OCI-LY3 (cell line): ENCODE measurements around the gene UPK2.

ENCODE experiments used
- CTCF ChIP-seq: fragments of 200-600, 300-600 bp; sonication (generic); IDR thresholded peaks from 2 replicates; pipeline ENCODE4 v1.5.1; 2014; ENCODE audit warnings: antibody characterized with exemption, low read length, low read depth
- EZH2phosphoT487 ChIP-seq: fragments of 200-600 bp; shearing (Covaris generic); IDR thresholded peaks from 2 replicates; pipeline ENCODE4 v1.6.1; 2018; ENCODE audit warnings: antibody characterized with exemption, mixed run types, low read depth

DNA sequence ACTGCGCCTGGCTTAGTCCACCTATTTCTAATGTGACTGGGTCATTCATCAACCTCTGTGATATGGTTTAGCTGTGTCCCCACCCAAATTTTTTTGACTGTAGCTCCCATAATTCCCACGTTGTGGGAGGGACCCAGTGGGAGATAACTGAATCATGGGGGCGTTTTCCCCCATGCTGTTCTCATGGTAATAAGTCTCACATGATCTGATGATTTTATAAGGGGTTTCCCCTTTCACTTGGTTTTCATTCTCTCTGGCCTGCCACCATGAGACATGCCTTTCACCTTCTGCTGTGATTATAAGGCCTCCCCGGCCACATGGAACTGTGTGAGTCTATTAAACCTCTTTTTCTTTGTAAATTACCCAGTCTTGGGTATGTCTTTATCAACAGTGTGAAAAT lies 50.6 kb downstream of the UPK2 start:
- TF ChIP-seq CTCF (no peak), EZH2phosphoT487 (no peak)
